Measurements from ENCODE around the gene MRPS35.

DNA sequence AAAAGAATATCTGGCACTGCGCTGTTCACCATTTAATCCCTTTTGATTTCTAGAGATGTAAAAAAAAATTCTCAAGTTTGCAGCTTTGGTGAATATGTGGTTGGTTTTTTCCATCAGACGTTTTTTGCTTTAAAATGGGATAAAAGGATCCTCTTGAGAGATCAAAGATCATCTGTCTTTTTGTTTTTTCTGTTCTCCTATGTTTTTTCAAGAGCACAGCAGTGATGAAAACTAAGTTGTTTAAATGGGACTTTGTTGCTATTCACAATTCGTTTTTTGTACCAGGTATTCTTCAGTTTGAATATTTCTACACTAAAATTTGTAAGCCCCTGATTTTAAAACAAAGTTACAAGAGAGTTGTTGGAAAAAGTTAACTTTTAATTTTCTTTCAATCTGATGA lies 44.1 kb upstream of the MRPS35 start:
- TF ChIP-seq EZH2phosphoT487 (IDR thresholded peaks at IDR 0.05; ENCODE audit: borderline replicate concordance, low read length) (no peak), EZH2 (IDR thresholded peaks at IDR 0.05; ENCODE audit: low read length, unreplicated experiment) (no peak)
